Natural killer cell (primary cell): ENCODE data around the gene PDS5B. TPM values are rescaled to one million over a fixed set of nuclear protein-coding genes. Genes with fewer than 3 reads are reported as not detected.

Experiments
- ATAC-seq, 3 donors: fragments of 150-1000 bp in 2 of 3; fragments of 200-7000 bp in 1 of 3; cut with Tn5 transposase; 1 replicate in 1 of 3; 2 replicates in 2 of 3; pipeline ENCODE4 v1.10.0; 2021; ENCODE audit warnings: mild to moderate bottlenecking in 2 of 3, moderate library complexity in 2 of 3
- DNase-seq, 2 donors: peaks; one replicate each; pipeline versions ENCODE4 v3.0.0 to v3.0.0-alpha.2; 2013 to 2021; ENCODE audit warnings: mixed read lengths in 1 of 2
- H3K27ac ChIP-seq: one replicate; pipeline ENCODE4 v1.5.1; 2013; ENCODE audit warnings: mild to moderate bottlenecking, low read length
- H3K27me3 ChIP-seq: one replicate; pipeline ENCODE4 v1.6.1; 2013; ENCODE audit warnings: low read length; ENCODE audit not compliant: control insufficient read depth, insufficient read depth
- H3K36me3 ChIP-seq: one replicate; pipeline ENCODE4 v1.6.1; 2013; ENCODE audit warnings: low read length; ENCODE audit not compliant: control insufficient read depth, insufficient read depth
- H3K4me1 ChIP-seq: one replicate; pipeline ENCODE4 v1.6.1; 2013; ENCODE audit warnings: low read length; ENCODE audit not compliant: control insufficient read depth, insufficient read depth
- H3K4me3 ChIP-seq: one replicate; pipeline ENCODE4 v1.5.1; 2013; ENCODE audit warnings: low read length
- H3K9me3 ChIP-seq: one replicate; pipeline ENCODE4 v1.6.1; 2013; ENCODE audit warnings: low read length; ENCODE audit not compliant: control insufficient read depth, insufficient read depth
- H3K27ac Mint-ChIP-seq, 2 donors: one replicate each; pipeline ENCODE4 v1.8.0; 2022; ENCODE audit warnings: mild to moderate bottlenecking in 2 of 2, mixed read lengths in 2 of 2, moderate library complexity in 1 of 2
- H3K27me3 Mint-ChIP-seq, 2 donors: one replicate each; pipeline ENCODE4 v1.8.0; 2022; ENCODE audit warnings: low read depth in 2 of 2, mixed read lengths in 2 of 2
- H3K36me3 Mint-ChIP-seq: one replicate; pipeline ENCODE4 v1.8.0; 2022; ENCODE audit warnings: mixed read lengths
- H3K4me1 Mint-ChIP-seq, 2 donors: one replicate each; pipeline ENCODE4 v1.8.0; 2022; ENCODE audit warnings: mixed read lengths in 2 of 2
- H3K4me3 Mint-ChIP-seq: one replicate; pipeline ENCODE4 v1.8.0; 2022; ENCODE audit warnings: mild to moderate bottlenecking, moderate library complexity, mixed read lengths
- H3K9me3 Mint-ChIP-seq, 2 donors: one replicate each; pipeline ENCODE4 v1.8.0; 2022; ENCODE audit warnings: mixed read lengths in 2 of 2
- CTCF ChIP-seq: fragments of 200-600 bp; IDR thresholded peaks from one replicate; pipeline ENCODE4 v1.8.0; 2022; ENCODE audit warnings: antibody characterized with exemption
- WGBS: methylation state at CpG from one replicate; pipeline ENCODE4 v1.1.7; 2013; ENCODE audit warnings: missing lambda C conversion rate; ENCODE audit not compliant: insufficient coverage; 5-methylcytosine and 5-hydroxymethylcytosine counted together
- intact Hi-C: fragments of 100-400 bp; cut with micrococcal nuclease; formaldehyde crosslinking; loops from one replicate; pipeline ENCODE4 v1.14.2; 2022
- total RNA-seq, 4 donors: library from RNA; stranded (reverse); fragments of 120-200 nt in 1 of 4; gene quantifications; one replicate each; pipeline versions ENCODE4 v1.2.3 to v1.2.4, GENCODE V29; 2013 to 2022

Gene PDS5B
- total RNA-seq, 3 donors from 2014 or later (not counting 1 experiment from before 2014, with no cell fraction given), result 59.4 to 70.6 (median 64.7) TPM

GRCh38 chr13:32752311-32752710 is 166.1 kb downstream of the PDS5B start:
- DNase-seq (no peak), ATAC-seq (no peak)
- H3K4me1 Mint-ChIP-seq, result no peaks in the 10 kb centered on the region
- H3K4me3 Mint-ChIP-seq, result no peak overlapping the region
- Histone ChIP-seq H3K27me3 (no peaks in the 10 kb centered on the region), H3K27ac (no peak overlapping the region), H3K36me3 (peaks cover 26% of the 10 kb centered on the region), H3K4me3 (no peak overlapping the region), H3K9me3 (no peaks in the 10 kb centered on the region), H3K4me1 (no peaks in the 10 kb centered on the region)
- TF ChIP-seq CTCF, result no peak
- H3K27me3 Mint-ChIP-seq, result no peaks in the 10 kb centered on the region
- 100% methylated on average over 1 of the region's 4 CpGs for WGBS
- intact Hi-C loops, result no loop called here
- H3K27ac Mint-ChIP-seq, result no peak overlapping the region
- H3K36me3 Mint-ChIP-seq, result peaks cover 8% of the 10 kb centered on the region
- H3K9me3 Mint-ChIP-seq, result no peaks in the 10 kb centered on the region

- no peaks in the 10 kb centered on the region for H3K27me3 Mint-ChIP-seq
- 99% methylated on average over 3 of the region's 3 CpGs for WGBS
- ATAC-seq (no peak), DNase-seq (no peak)
- Histone ChIP-seq H3K4me1 (no peaks in the 10 kb centered on the region), H3K9me3 (no peaks in the 10 kb centered on the region), H3K27ac (no peak overlapping the region), H3K4me3 (no peak overlapping the region), H3K27me3 (no peaks in the 10 kb centered on the region), H3K36me3 (peaks cover 20% of the 10 kb centered on the region)
- no peaks in the 10 kb centered on the region for H3K4me1 Mint-ChIP-seq
- no peak for TF ChIP-seq CTCF
- H3K36me3 Mint-ChIP-seq, result peaks cover 8% of the 10 kb centered on the region
- intact Hi-C loops, result no loop called here
- H3K27ac Mint-ChIP-seq, result no peak overlapping the region
- no peak overlapping the region for H3K4me3 Mint-ChIP-seq
- H3K9me3 Mint-ChIP-seq, result no peaks in the 10 kb centered on the region
These were observed 166.8 kb downstream of the PDS5B start for GRCh38 chr13:32752997-32753606.

GRCh38 chr13:32754179-32754578 is 167.9 kb downstream of the PDS5B start:
- Histone ChIP-seq H3K27ac (no peak overlapping the region), H3K4me1 (no peaks in the 10 kb centered on the region), H3K9me3 (no peaks in the 10 kb centered on the region), H3K4me3 (no peak overlapping the region), H3K27me3 (no peaks in the 10 kb centered on the region), H3K36me3 (peaks cover 22% of the 10 kb centered on the region)
- intact Hi-C loops, result no loop called here
- no peak overlapping the region for H3K4me3 Mint-ChIP-seq
- no peaks in the 10 kb centered on the region for H3K27me3 Mint-ChIP-seq
- ATAC-seq (no peak), DNase-seq (no peak)
- no peak for TF ChIP-seq CTCF
- no peaks in the 10 kb centered on the region for H3K9me3 Mint-ChIP-seq
- WGBS, result 100% methylated on average over 1 of the region's 1 CpG
- H3K27ac Mint-ChIP-seq, result no peak overlapping the region
- peaks cover 8% of the 10 kb centered on the region for H3K36me3 Mint-ChIP-seq
- H3K4me1 Mint-ChIP-seq, result no peaks in the 10 kb centered on the region

- peaks cover 4 to 5% of the 10 kb centered on the region in 2 donors for H3K9me3 Mint-ChIP-seq
- H3K36me3 Mint-ChIP-seq, result peaks cover 20% of the 10 kb centered on the region
- no peak overlapping the region for H3K27ac Mint-ChIP-seq
- DNase-seq (no peak), ATAC-seq (no peak)
- Histone ChIP-seq H3K4me1 (no peaks in the 10 kb centered on the region), H3K9me3 (no peaks in the 10 kb centered on the region), H3K36me3 (peaks cover 43% of the 10 kb centered on the region), H3K4me3 (no peak overlapping the region), H3K27ac (no peak overlapping the region), H3K27me3 (no peaks in the 10 kb centered on the region)
- H3K4me1 Mint-ChIP-seq, result peaks cover 0 to 11% of the 10 kb centered on the region in 2 donors
- 97% methylated on average over 1 of the region's 2 CpGs for WGBS
- intact Hi-C loops, result no loop called here
- H3K27me3 Mint-ChIP-seq, result no peaks in the 10 kb centered on the region
- H3K4me3 Mint-ChIP-seq, result no peak overlapping the region
- no peak for TF ChIP-seq CTCF
These were observed 172.9 kb downstream of the PDS5B start for GRCh38 chr13:32759152-32759551.
